Lung (tissue), 12 donors: ENCODE data around the gene PTPRU. TPM values are rescaled to one million over a fixed set of nuclear protein-coding genes. Genes with fewer than 3 reads are reported as not detected.

ENCODE experiments used
- ATAC-seq: fragments of 200-7000 bp; cut with Tn5 transposase; one replicate; pipeline ENCODE4 v1.9.1; 2020; ENCODE audit warnings: moderate number of reproducible peaks; ENCODE audit not compliant: insufficient read depth, low FRiP score
- DNase-seq, 3 donors: peaks; one replicate each; pipeline ENCODE4 v3.0.0-alpha.2; 2013 to 2017
- H3K27ac ChIP-seq, 2 donors: one replicate each; pipeline ENCODE4 v1.5.1; 2013; ENCODE audit warnings: mild to moderate bottlenecking in 2 of 2, moderate library complexity in 2 of 2, control low read depth in 1 of 2, inconsistent platforms in 1 of 2, low read depth in 1 of 2, low read length in 1 of 2
- H3K27me3 ChIP-seq, 3 donors: one replicate each; pipeline ENCODE4 v1.5.1; 2013; ENCODE audit warnings: low read length in 2 of 3; ENCODE audit not compliant: control insufficient read depth in 3 of 3, insufficient read depth in 3 of 3
- H3K36me3 ChIP-seq, 4 donors: one replicate each; pipeline ENCODE4 v1.5.1; 2013; ENCODE audit warnings: low read length in 4 of 4, mild to moderate bottlenecking in 1 of 4, moderate library complexity in 1 of 4; ENCODE audit not compliant: control insufficient read depth in 4 of 4, insufficient read depth in 4 of 4
- H3K4me1 ChIP-seq, 5 donors: one replicate each; pipeline ENCODE4 v1.5.1; 2013; ENCODE audit warnings: low read length in 5 of 5, mild to moderate bottlenecking in 2 of 5, moderate library complexity in 1 of 5; ENCODE audit not compliant: control insufficient read depth in 5 of 5, insufficient read depth in 5 of 5
- H3K4me3 ChIP-seq: one replicate; pipeline ENCODE4 v1.5.1; 2013; ENCODE audit warnings: mild to moderate bottlenecking, control low read depth, moderate library complexity
- H3K9ac ChIP-seq, 2 donors: one replicate each; pipeline ENCODE4 v1.5.1; 2013; ENCODE audit warnings: low read length in 2 of 2, control low read depth in 1 of 2; ENCODE audit not compliant: insufficient read depth in 1 of 2
- H3K9me3 ChIP-seq, 4 donors: one replicate each; pipeline ENCODE4 v1.5.1; 2013; ENCODE audit warnings: low read length in 3 of 4, mild to moderate bottlenecking in 1 of 4, moderate library complexity in 1 of 4; ENCODE audit not compliant: control insufficient read depth in 4 of 4, insufficient read depth in 3 of 4
- WGBS, 2 donors: extraction: QIAGEN DNeasy Blood & Tissue Kit; methylation state at CpG; one replicate each; pipeline ENCODE4 v1.1.7; 2013; 5-methylcytosine and 5-hydroxymethylcytosine counted together
- polyA plus RNA-seq, 2 donors: library from polyadenylated mRNA; stranded (reverse); fragments of 200-250 nt; gene quantifications; one replicate each; pipeline ENCODE4 v1.2.1, GENCODE V29; 2013
- total RNA-seq, 2 donors: library from RNA; depleted of rRNA in 1 of 2; stranded (reverse); fragments of >200 nt in 1 of 2; gene quantifications; one replicate each; pipeline ENCODE4 v1.2.1, GENCODE V29; 2014 to 2021
- TF ChIP-seq, protein P1 (sequence below): IDR thresholded peaks from 2 replicates; pipeline ENCODE4 v1.5.1; 2012; ENCODE audit warnings: mild to moderate bottlenecking; ENCODE audit errors: control extremely low read depth, extremely low read depth
- donor health status: control.
- donor health status: control.
- donor health status: Bipolar disorder and iron deficiency.
- donor health status: healthy.
- donor health status: DM: yes; HTN: yes; CAD: no.

The PTPRU gene
- total and polyA plus RNA-seq, 4 donors = 22.6 to 55.3 (median 32.9) TPM

DNA sequence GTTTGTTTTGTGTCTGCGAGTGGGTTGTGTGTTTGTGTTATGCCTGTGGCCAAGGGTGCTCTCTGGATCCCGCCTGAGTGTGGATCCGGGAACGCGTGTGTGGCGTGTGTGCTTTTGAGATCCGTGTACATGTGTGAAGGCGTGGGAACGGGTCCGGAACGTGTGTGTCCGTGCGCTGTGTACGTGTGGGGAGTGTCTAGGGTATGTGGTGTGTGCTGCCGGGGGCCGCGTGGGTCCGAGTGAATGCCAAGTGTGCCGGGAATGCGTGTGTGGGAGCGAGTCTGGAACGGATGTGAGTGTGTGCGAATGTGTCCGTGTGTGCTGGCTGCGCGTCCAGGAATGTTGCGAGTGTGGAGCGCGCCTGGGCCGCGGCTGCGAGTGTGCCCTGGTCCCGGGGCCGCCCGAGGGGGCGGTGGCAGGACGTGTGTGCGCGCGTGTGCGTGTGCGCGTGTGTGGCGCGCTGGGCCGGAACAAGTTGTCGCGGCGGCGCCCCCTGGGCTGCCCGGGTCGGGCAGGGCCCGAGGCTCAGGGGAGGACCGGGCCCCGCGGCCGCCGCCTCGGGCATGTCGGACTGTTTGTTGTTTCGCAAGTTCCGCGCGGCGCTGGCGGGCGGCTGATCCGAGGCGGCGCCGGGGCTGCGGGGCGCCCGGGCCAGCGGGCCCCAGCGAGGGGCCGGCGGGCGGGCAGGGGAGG lies 953 bp downstream of the PTPRU start:
- H3K9ac ChIP-seq = peak overlapping the region; percentile 52 to 79
- peaks cover 0 to 10% (median 7%) of the 10 kb centered on the region in 3 donors for H3K27me3 ChIP-seq
- H3K36me3 ChIP-seq = no peaks in the 10 kb centered on the region
- ATAC-seq (peak; percentile 20), DNase-seq (peak; percentile 79 to 81 (median 81))
- peak overlapping the region; percentile 69 for H3K4me3 ChIP-seq
- H3K27ac ChIP-seq = peak overlapping the region in 1 of 2 donors; percentile 80
- H3K9me3 ChIP-seq = no peaks in the 10 kb centered on the region
- TF ChIP-seq, protein P1, sequence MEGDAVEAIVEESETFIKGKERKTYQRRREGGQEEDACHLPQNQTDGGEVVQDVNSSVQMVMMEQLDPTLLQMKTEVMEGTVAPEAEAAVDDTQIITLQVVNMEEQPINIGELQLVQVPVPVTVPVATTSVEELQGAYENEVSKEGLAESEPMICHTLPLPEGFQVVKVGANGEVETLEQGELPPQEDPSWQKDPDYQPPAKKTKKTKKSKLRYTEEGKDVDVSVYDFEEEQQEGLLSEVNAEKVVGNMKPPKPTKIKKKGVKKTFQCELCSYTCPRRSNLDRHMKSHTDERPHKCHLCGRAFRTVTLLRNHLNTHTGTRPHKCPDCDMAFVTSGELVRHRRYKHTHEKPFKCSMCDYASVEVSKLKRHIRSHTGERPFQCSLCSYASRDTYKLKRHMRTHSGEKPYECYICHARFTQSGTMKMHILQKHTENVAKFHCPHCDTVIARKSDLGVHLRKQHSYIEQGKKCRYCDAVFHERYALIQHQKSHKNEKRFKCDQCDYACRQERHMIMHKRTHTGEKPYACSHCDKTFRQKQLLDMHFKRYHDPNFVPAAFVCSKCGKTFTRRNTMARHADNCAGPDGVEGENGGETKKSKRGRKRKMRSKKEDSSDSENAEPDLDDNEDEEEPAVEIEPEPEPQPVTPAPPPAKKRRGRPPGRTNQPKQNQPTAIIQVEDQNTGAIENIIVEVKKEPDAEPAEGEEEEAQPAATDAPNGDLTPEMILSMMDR = no peak
- H3K4me1 ChIP-seq = peaks cover 0 to 27% (median 6%) of the 10 kb centered on the region in 5 donors
- 1% methylated on average over 37 to 79 of the region's 79 CpGs for WGBS, 2 donors

DNA sequence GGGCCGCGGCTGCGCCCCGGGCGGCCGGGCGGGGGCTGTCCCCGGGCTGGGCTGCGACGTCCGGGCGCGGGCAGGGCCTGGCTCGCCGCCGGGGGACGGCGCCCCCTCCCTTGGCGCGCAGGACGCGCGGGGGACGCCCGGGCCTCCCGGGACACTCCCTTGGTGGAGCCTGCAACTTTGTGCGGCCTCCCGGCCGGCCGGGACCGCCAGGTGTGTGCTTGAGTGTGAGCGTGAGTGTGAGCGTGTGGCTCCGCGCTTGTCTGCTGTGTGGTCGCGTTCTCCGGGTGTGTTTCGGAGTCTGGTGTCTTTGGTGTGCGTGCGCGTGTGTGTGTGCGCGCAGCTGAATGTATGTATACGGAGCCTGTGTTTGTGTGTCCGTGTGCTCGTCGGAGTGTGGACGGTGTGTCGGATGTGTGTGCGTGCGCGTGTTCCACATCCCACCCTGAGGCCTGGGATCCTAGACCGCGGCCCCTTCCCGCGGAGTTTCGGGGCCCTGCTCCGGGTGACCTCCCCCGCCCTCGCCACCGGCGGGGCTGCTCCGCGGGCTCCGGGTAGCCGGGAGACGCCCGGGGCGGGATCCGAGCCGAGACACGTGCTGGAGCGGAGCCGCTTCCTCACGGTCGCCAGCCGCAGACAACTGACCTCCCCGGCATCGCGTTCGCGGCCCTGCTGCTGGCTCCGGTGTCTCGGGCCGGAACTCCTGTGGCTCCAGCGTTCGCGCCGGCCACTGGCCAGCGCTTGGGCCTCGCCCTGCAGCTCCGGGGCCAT lies 1.7 kb downstream of the PTPRU start:
- ATAC-seq (peak; percentile 8), DNase-seq (peak; percentile 37 to 47 (median 45))
- H3K9me3 ChIP-seq = no peaks in the 10 kb centered on the region
- TF ChIP-seq, protein P1 = no peak
- H3K4me1 ChIP-seq = peaks cover 0 to 27% (median 6%) of the 10 kb centered on the region in 5 donors
- WGBS, 2 donors = 1% methylated on average over 82 to 93 of the region's 93 CpGs
- H3K36me3 ChIP-seq = no peaks in the 10 kb centered on the region
- no peak overlapping the region for H3K9ac ChIP-seq
- peak overlapping the region; percentile 49 for H3K4me3 ChIP-seq
- H3K27ac ChIP-seq = peak overlapping the region; percentile 5 to 92
- H3K27me3 ChIP-seq = peaks cover 0 to 10% (median 7%) of the 10 kb centered on the region in 3 donors

DNA sequence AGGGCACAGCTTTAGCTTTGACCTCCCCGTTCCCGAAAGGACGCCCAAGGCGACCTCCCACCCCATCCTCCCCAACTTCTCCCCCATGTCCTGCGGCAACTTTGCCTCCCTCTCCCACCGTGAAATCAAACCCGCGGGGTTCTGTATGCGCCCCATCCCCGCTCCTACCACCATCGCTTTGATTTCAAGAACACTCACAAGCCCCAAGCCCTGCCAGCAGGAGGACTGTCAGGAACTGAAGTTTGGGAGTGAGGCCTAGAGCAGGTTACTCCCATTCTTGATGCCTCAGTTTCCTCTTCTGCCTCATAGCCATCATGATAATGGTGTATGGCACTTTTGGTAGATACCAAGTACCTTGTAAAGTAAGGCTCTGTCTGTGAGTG lies 2.3 kb downstream of the PTPRU start:
- WGBS, 2 donors = 17 to 22% methylated on average over 11 of the region's 11 CpGs
- DNase-seq (no peak), ATAC-seq (no peak)
- no peak overlapping the region for H3K9ac ChIP-seq
- peaks cover 0 to 27% (median 6%) of the 10 kb centered on the region in 5 donors for H3K4me1 ChIP-seq
- no peaks in the 10 kb centered on the region for H3K9me3 ChIP-seq
- H3K27me3 ChIP-seq = peaks cover 0 to 10% (median 7%) of the 10 kb centered on the region in 3 donors
- peak overlapping the region in 1 of 2 donors; percentile 92 for H3K27ac ChIP-seq
- no peaks in the 10 kb centered on the region for H3K36me3 ChIP-seq
- TF ChIP-seq, protein P1 = no peak
- peak overlapping the region; percentile 7 for H3K4me3 ChIP-seq
